Stimulated activated CD8-positive, alpha-beta memory T cell treated with anti-CD3 and anti-CD28 coated beads, Interleukin-15, amount 100 ng/mL, for 48 hours (primary cell): ENCODE results near the gene RHBDF2.
A peak's percentile ranks its signal among the peaks of the same experiment; 100 is the strongest.

Experiments used
- DNase-seq, 2 donors: peaks; one replicate each; pipeline ENCODE4 v3.0.0-alpha.2; 2020; ENCODE audit warnings: low read depth in 2 of 2

The RHBDF2 gene

GRCh38 chr17:76501018-76501826 lies at the start of gene RHBDF2:
TSS of gene RHBDF2 (minus strand) at chr17:76501423. CDS start at chr17:76481524, 19,899 bp downstream.
- peak; percentile 91 to 92 for DNase-seq

- no peak for DNase-seq
Measured at GRCh38 chr17:76549539-76549938, 48.3 kb upstream of the RHBDF2 start.

- no peak for DNase-seq
Measured at GRCh38 chr17:76549215-76549518, 47.9 kb upstream of the RHBDF2 start.

- no peak for DNase-seq
Measured at GRCh38 chr17:76548378-76549214, 47.4 kb upstream of the RHBDF2 start.

- DNase-seq = no peak
Measured at GRCh38 chr17:76547642-76548202, 46.5 kb upstream of the RHBDF2 start.

- DNase-seq = no peak
Measured at GRCh38 chr17:76547183-76547641, 46.0 kb upstream of the RHBDF2 start.

- DNase-seq = no peak
Measured at GRCh38 chr17:76546556-76547182, 45.4 kb upstream of the RHBDF2 start.

- no peak for DNase-seq
Measured at GRCh38 chr17:76545918-76546555, 44.8 kb upstream of the RHBDF2 start.

GRCh38 chr17:76544546-76545365 lies 43.5 kb upstream of the RHBDF2 start:
- DNase-seq = no peak

GRCh38 chr17:76543826-76544545 lies 42.8 kb upstream of the RHBDF2 start:
- DNase-seq = no peak

GRCh38 chr17:76543482-76543825 lies 42.2 kb upstream of the RHBDF2 start:
- DNase-seq = no peak

GRCh38 chr17:76542984-76543383 lies 41.8 kb upstream of the RHBDF2 start:
- no peak for DNase-seq

- DNase-seq = no peak
Measured at GRCh38 chr17:76542566-76542971, 41.3 kb upstream of the RHBDF2 start.

- no peak for DNase-seq
Measured at GRCh38 chr17:76541739-76542454, 40.7 kb upstream of the RHBDF2 start.

GRCh38 chr17:76540381-76541300 lies 39.4 kb upstream of the RHBDF2 start:
- DNase-seq = no peak

GRCh38 chr17:76539631-76540271 lies 38.5 kb upstream of the RHBDF2 start, which contains the start of gene PRCD:
TSS of gene PRCD (plus strand) at chr17:76540044. CDS start at chr17:76540142, 98 bp downstream.
- DNase-seq = no peak

- no peak for DNase-seq
Measured at GRCh38 chr17:76538941-76539570, 37.8 kb upstream of the RHBDF2 start.
